GM23248 (cell line): ENCODE measurements around the gene SYNGR3.

Source experiments
- EZH2 ChIP-seq: fragments of 200-600 bp; sonication (generic); IDR thresholded peaks from 2 replicates; pipeline ENCODE4 v1.6.1; 2018; ENCODE audit warnings: antibody characterized with exemption, mild to moderate bottlenecking; ENCODE audit not compliant: insufficient read depth, poor library complexity, severe bottlenecking
- EZH2phosphoT487 ChIP-seq: fragments of 200-600 bp; sonication (generic); IDR thresholded peaks from 2 replicates; pipeline ENCODE4 v1.6.1; 2018; ENCODE audit warnings: antibody characterized with exemption, moderate library complexity, mild to moderate bottlenecking, low read depth; ENCODE audit not compliant: insufficient read depth

DNA sequence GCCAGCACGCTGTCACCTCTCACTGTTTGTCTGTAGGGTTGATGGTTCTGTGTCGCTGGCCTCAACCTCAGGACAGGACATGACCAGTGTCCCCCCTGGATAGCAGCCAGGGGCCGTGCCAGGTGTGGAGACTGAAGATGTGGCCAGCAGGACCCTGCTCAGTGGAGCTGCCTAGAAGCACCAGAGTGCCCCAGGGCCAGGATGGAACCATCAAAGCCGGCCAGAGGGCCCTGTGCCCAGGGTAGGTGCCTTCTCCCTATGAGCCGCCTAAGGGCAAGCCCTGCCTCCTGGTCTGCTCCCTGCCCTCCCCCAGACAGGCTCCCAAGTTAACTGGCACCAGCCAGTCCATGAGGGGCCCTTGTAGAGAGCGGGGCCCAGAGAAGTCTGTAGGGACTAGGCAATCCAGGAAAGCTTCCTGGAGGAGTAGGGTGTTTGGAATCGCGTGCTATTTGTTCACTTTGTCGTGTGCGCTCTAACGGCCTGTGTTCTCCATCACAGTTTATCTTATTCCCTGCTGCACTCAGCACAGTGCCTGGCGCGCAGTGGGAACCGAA, 31.0 kb upstream of the SYNGR3 start:
- TF ChIP-seq EZH2, result no peak
- TF ChIP-seq EZH2phosphoT487, result no peak
